Uterus (tissue), 2 donors: Measurements from ENCODE around the gene RANBP10.

Experiments used
- POLR2A ChIP-seq, 2 donors: fragments of 450-650 bp; IDR thresholded peaks; one replicate each; pipeline ENCODE4 v1.6.1; 2016; ENCODE audit warnings: antibody characterized with exemption in 2 of 2, mild to moderate bottlenecking in 1 of 2, moderate library complexity in 1 of 2
- TF ChIP-seq, protein P1 (sequence below), 4 experiments: fragments of 200-600 bp in 2 of 4; fragments of 450-650 bp in 2 of 4; sonication (generic) in 2 of 4; IDR thresholded peaks; one replicate each; pipeline ENCODE4 v1.5.1; 2016 to 2019; ENCODE audit warnings: antibody characterized with exemption in 4 of 4, mild to moderate bottlenecking in 2 of 4, moderate library complexity in 1 of 4

DNA sequence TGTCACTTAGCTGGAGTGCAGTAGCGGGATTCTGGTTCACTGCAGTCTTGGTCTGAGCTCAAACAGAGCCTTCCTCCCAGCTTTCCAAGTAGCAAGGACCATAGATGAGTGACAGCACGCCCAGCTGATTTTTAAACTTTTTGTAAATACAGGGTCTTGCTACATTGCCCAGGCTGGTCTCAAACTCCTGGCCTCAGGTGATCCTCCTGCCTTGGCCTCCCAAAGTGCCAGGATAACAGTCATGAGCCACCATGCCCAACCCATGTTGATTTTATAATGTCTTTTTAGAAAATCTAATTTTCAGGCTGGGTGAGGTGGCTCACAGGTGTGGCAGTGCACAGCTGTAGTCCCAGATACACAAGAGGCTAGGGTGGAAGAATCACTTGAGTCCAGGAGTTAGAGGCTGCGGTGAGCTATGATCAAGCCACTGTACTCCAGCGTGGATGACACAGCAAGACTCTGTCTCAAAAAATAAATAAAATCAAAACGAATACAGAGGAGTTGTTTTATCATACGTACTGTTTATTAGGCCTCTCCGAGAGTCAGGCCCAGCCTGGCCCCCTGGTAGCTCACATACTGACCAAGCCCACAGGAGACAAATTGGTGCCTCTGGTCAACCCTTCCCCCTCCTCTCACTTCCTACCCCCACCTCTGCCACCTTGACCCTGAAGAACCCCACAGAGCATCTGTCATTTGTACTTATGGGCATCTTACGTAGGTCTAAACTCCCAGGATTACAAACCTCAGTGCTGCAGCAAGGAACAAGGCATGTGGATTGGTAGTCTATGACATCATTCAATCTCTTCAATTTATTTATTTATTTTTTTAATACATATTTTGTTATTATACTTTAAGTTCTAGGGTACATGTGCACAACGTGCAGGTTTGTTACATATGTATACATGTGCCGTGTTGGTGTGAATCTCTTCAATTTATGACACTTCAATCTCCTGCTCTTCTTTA is 126.1 kb downstream of the RANBP10 start:
- TF ChIP-seq, protein P1, sequence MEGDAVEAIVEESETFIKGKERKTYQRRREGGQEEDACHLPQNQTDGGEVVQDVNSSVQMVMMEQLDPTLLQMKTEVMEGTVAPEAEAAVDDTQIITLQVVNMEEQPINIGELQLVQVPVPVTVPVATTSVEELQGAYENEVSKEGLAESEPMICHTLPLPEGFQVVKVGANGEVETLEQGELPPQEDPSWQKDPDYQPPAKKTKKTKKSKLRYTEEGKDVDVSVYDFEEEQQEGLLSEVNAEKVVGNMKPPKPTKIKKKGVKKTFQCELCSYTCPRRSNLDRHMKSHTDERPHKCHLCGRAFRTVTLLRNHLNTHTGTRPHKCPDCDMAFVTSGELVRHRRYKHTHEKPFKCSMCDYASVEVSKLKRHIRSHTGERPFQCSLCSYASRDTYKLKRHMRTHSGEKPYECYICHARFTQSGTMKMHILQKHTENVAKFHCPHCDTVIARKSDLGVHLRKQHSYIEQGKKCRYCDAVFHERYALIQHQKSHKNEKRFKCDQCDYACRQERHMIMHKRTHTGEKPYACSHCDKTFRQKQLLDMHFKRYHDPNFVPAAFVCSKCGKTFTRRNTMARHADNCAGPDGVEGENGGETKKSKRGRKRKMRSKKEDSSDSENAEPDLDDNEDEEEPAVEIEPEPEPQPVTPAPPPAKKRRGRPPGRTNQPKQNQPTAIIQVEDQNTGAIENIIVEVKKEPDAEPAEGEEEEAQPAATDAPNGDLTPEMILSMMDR (IDR thresholded peaks at IDR 0.05): no peak
- TF ChIP-seq POLR2A (IDR thresholded peaks at IDR 0.05): no peak
